NCI-H187 (cell line): ENCODE measurements around the gene IER3IP1.
"Not testable (repeated sequence)": the region's sequence is repeated elsewhere in the genome, so short reads cannot be mapped to it uniquely, and the experiment has no call there.

Source experiments
- DNase-seq, 2 experiments: peaks; one replicate each; lab custom pipeline; 2025; lab: John Stamatoyannopoulos, UW

IER3IP1 gene

GRCh38 chr18:47175898-47176575 lies at the start of gene IER3IP1:
Gene IER3IP1, minus strand, starts transcription at chr18:47176364. Its CDS starts 87 bp downstream, at chr18:47176277.
- peak; percentile 34 to 64 for DNase-seq

DNA sequence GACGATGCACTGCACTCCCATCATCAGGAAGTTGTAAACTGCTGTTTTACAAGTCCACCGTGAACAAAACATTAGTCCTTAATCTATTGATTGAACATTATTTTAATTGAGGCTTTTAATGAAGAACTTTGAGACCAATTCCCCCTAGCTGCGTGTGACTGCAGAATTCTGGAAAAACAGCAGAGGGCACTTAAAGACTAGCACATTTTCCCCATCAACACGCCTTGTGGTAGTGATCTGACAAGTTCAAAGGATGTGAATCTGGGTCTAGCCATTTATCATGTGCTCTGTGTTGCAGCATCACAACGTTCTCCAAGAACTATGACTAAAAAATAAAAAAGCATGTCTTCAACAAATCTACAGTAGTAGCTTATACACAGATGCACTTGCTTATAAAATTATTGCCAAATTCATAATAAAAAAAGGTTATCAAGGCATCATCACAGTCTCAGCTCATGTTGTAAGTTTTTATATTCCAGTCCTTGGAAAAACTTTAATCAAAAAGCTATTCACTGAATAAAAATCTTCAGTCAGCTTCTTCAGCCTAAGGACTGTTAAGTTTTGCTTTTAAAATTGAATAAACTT lies 39.5 kb upstream of the IER3IP1 start:
- DNase-seq: no peak

DNA sequence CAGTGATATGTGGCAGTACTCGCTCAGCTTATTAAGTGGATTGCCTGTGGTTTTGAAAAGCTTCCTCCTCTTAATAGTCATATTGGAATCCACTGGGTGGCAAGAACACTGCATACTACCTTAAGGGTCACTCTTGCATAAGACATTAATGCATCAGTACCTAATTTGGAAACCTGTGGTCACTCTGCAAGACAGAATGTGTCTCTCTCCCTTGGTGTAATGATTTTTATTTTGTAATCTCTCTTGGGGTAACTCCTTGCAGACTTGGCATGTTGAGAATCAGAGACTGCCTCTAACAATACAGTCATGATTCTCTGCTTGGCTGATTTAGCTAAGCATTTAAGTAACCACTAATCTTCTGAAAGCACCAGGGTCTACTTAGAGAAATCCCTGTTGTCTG lies 33.0 kb upstream of the IER3IP1 start:
- no peak for DNase-seq

- no peak for DNase-seq
Observed at GRCh38 chr18:47206945-47207637, 30.9 kb upstream of the IER3IP1 start.

GRCh38 chr18:47204908-47205522 lies 28.9 kb upstream of the IER3IP1 start:
- peak in 1 of 2 experiments; percentile 12 for DNase-seq

DNA sequence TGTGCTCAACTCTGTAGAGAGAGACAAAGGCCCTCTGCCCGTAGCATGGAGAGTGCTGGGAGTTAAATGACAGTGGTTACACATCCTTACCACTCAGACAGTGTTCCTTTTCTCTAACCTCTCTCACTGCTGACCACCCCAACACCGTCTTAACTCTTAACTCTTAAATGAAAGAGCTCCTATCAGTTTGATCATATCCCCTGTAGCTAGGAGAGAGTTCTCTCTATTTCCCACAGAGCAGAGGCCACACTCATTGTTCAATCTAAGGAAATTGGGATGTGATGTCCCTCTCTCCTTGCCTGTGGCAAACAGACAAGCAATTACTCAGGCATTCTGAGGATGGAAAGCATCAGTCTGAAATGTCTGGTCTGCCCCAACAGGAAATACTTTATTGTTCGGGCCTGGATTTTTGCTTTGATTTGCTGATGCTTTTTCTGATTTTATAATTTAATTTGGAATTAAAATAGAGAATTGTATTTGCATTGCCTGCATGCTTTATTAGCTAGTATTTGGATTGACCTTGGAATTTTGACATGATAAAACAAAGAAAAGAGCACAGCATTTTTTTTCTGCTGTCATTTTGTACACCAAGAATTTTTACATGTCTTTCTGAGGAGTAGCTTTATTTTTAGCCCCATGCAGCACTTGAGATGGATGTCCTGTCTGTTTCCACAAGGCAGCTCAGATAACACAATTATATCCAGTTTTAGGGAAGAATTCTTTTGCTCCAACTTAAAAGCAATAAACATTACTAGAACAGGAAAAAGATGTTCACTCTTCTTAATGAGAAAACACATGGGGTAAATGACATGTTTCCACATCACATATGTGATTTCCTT lies 27.7 kb upstream of the IER3IP1 start:
- no peak for DNase-seq

- not testable (repeated sequence) for DNase-seq
Observed at GRCh38 chr18:47195961-47196360, 19.8 kb upstream of the IER3IP1 start.

DNA sequence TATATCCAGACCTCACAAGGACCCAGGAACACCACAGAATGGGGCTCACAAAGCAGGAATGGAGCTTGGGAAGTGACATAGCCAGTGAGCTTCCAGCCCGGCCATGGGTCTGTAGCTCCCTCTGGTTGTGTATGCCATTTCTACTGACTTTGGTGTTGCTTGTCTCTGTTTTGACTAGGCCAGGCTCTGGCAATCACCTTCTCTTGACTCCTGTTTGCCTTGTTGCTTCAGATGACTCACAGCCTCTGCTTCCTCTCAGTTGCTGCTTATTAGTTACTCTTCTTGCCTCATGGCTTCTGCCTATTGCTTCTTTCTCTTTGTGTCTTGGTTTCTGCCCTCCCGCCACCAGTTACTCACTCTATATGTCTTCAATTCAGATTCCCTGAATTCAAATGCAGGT lies 15.8 kb upstream of the IER3IP1 start:
- DNase-seq: no peak

DNA sequence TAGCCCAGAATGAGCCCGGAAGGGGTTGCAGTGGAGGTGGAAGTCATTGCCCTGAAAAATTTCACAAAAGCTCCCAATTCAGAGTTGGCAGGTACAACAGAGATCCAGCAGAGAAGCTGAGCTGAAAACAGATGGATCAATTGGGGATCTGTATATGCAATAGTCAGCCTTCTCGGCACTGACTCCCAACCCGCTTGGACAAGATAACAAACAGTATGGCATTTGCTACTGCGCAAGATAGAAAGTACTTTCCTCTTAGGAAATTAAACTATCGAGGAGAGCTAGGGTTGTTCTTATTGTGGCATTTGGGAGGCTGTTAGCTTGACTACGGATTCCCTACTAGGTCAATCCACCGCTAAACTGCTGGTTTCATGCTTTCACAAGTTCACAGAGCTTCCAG lies 11.6 kb upstream of the IER3IP1 start:
- DNase-seq: no peak

- DNase-seq: peak; percentile 1 to 5
Observed at GRCh38 chr18:47184419-47185050, 8.4 kb upstream of the IER3IP1 start.

- DNase-seq: not testable (repeated sequence)
Observed at GRCh38 chr18:47182156-47182555, 6.0 kb upstream of the IER3IP1 start.

GRCh38 chr18:47180765-47181164 lies 4.6 kb upstream of the IER3IP1 start:
- DNase-seq: no peak

DNA sequence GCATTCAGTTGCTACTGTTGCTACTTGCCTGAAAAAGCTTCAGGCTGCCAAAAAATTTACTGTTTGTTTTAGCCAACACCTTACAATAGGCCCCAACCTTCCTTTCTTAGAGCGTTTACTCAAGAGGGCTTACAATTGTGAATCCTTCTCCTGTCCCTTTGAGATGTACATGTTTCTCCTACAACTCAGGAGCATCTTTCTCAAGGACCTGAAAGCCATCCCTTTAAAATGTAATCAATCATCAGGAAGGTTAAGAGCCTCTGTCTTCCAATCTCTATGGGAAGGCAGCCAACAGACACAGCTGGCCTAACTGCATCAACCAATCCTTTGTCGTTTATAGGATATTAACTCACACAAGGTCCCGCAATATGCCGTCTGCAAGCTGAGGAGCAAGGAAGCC lies 3.4 kb upstream of the IER3IP1 start:
- DNase-seq: peak; percentile 9 to 33

- no peak for DNase-seq
Observed at GRCh38 chr18:47175283-47175897, 774 bp downstream of the IER3IP1 start.

- no peak for DNase-seq
Observed at GRCh38 chr18:47174545-47175116, 1.5 kb downstream of the IER3IP1 start.

- DNase-seq: no peak
Observed at GRCh38 chr18:47172476-47172875, 3.7 kb downstream of the IER3IP1 start.

- no peak for DNase-seq
Observed at GRCh38 chr18:47168913-47169312, 7.3 kb downstream of the IER3IP1 start.

DNA sequence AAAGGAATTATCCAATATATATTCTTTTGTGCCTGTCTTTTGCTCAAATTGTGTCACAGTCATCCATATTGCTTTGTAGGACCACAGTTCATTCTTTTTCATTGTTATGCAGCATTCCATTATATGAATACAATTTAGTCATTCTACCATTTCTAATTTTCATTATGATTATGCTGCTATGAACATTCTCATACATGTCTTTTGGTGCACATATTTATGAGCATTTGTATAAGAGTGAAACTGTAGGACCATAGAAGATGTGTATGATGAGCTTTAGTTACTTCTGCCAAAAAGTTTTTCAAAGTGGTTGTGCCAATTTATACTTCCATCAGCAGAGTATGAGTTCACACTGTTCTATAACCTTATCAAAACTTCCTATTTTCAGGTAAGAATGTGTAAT lies 7.7 kb downstream of the IER3IP1 start:
- no peak for DNase-seq

GRCh38 chr18:47166294-47166693 lies 9.9 kb downstream of the IER3IP1 start:
- DNase-seq: no peak

GRCh38 chr18:47163241-47163640 lies 12.9 kb downstream of the IER3IP1 start:
- DNase-seq: no peak

GRCh38 chr18:47160256-47160655 lies 15.9 kb downstream of the IER3IP1 start:
- DNase-seq: no peak
